PFSK-1 (cell line): Measurements from ENCODE around the gene ARNT2.

Experiments used
- FOXP2 ChIP-seq: optimal IDR thresholded peaks from 2 replicates; pipeline ENCODE3; 2011; ENCODE audit warnings: borderline replicate concordance, control low read depth, inconsistent platforms; ENCODE audit not compliant: insufficient read depth; ENCODE audit errors: extremely low read length, extremely low read depth
- POLR2AphosphoS5 ChIP-seq: IDR thresholded peaks from 2 replicates; pipeline ENCODE4 v1.6.1; 2012; ENCODE audit warnings: low read depth, mild to moderate bottlenecking, control low read depth, low read length, moderate library complexity
- SIN3A ChIP-seq: IDR thresholded peaks from 2 replicates; pipeline ENCODE4 v1.6.1; 2012; ENCODE audit warnings: mild to moderate bottlenecking, low read length, moderate library complexity, borderline replicate concordance; ENCODE audit not compliant: insufficient read depth
- TAF1 ChIP-seq: IDR thresholded peaks from 2 replicates; pipeline ENCODE4 v1.6.1; 2012; ENCODE audit warnings: low read length, control low read depth, borderline replicate concordance; ENCODE audit not compliant: insufficient read depth
- TF ChIP-seq, protein P1 (sequence below), 2 experiments: IDR thresholded peaks; 2 replicates each; pipeline versions ENCODE4 v1.6.1 to v1.8.0; 2011 to 2012; ENCODE audit warnings: low read depth in 2 of 2, low read length in 2 of 2, control low read depth in 1 of 2, inconsistent platforms in 1 of 2, mild to moderate bottlenecking in 1 of 2, moderate library complexity in 1 of 2; ENCODE audit not compliant: insufficient read depth in 1 of 2

The ARNT2 gene

GRCh38 chr15:80560601-80561400 is 156.6 kb downstream of the ARNT2 start:
- TF ChIP-seq POLR2AphosphoS5 (no peak), FOXP2 (no peak), SIN3A (no peak), TAF1 (no peak)
- TF ChIP-seq, protein P1, sequence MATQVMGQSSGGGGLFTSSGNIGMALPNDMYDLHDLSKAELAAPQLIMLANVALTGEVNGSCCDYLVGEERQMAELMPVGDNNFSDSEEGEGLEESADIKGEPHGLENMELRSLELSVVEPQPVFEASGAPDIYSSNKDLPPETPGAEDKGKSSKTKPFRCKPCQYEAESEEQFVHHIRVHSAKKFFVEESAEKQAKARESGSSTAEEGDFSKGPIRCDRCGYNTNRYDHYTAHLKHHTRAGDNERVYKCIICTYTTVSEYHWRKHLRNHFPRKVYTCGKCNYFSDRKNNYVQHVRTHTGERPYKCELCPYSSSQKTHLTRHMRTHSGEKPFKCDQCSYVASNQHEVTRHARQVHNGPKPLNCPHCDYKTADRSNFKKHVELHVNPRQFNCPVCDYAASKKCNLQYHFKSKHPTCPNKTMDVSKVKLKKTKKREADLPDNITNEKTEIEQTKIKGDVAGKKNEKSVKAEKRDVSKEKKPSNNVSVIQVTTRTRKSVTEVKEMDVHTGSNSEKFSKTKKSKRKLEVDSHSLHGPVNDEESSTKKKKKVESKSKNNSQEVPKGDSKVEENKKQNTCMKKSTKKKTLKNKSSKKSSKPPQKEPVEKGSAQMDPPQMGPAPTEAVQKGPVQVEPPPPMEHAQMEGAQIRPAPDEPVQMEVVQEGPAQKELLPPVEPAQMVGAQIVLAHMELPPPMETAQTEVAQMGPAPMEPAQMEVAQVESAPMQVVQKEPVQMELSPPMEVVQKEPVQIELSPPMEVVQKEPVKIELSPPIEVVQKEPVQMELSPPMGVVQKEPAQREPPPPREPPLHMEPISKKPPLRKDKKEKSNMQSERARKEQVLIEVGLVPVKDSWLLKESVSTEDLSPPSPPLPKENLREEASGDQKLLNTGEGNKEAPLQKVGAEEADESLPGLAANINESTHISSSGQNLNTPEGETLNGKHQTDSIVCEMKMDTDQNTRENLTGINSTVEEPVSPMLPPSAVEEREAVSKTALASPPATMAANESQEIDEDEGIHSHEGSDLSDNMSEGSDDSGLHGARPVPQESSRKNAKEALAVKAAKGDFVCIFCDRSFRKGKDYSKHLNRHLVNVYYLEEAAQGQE (IDR thresholded peaks at IDR 0.05; ENCODE audit: insufficient read depth in 1 of 2, low read depth in 2 of 2, low read length in 2 of 2): no peak

DNA sequence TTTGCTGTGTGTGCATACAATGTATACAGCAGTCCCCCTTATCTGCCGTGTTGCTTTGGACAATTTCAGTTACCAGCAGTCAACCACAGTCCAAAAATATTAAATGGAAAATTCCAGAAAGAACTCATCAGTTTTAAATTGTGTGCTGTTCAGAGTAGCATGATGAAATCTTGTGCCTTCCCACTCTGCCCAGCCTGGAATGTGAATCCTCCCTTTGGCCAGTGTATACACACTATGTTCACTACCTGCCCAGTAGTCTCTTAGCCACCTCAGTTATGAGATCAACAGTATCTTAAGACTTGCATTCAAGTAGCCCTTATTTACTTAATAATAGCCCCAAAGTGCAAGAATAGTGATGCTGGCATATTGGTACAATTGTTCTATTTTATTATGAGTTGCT is 157.3 kb downstream of the ARNT2 start:
- TF ChIP-seq, protein P1 (IDR thresholded peaks at IDR 0.05; ENCODE audit: insufficient read depth in 1 of 2, low read depth in 2 of 2, low read length in 2 of 2): no peak
- TF ChIP-seq POLR2AphosphoS5 (no peak), SIN3A (no peak), FOXP2 (no peak), TAF1 (no peak)

GRCh38 chr15:80562033-80562432 is 157.9 kb downstream of the ARNT2 start:
- TF ChIP-seq, protein P1 (IDR thresholded peaks at IDR 0.05; ENCODE audit: insufficient read depth in 1 of 2, low read depth in 2 of 2, low read length in 2 of 2): no peak
- TF ChIP-seq FOXP2 (no peak), SIN3A (no peak)

GRCh38 chr15:80562846-80563245 is 158.7 kb downstream of the ARNT2 start:
- TF ChIP-seq TAF1 (no peak), POLR2AphosphoS5 (no peak), FOXP2 (no peak), SIN3A (no peak)
- TF ChIP-seq, protein P1 (IDR thresholded peaks at IDR 0.05; ENCODE audit: insufficient read depth in 1 of 2, low read depth in 2 of 2, low read length in 2 of 2): no peak

- TF ChIP-seq, protein P1 (IDR thresholded peaks at IDR 0.05; ENCODE audit: insufficient read depth in 1 of 2, low read depth in 2 of 2, low read length in 2 of 2): no peak
- TF ChIP-seq FOXP2: no peak
- no peak for TF ChIP-seq SIN3A
- no peak for TF ChIP-seq POLR2AphosphoS5
- TF ChIP-seq TAF1: no peak
These were observed 159.3 kb downstream of the ARNT2 start for GRCh38 chr15:80563372-80563997.
